Peyer's patch (tissue), 4 donors: ENCODE results near the gene OBSCN. TPM values are rescaled to one million over a fixed set of nuclear protein-coding genes. Genes with fewer than 3 reads are reported as not detected.

Experiments used
- DNase-seq, 3 donors: peaks; one replicate each; pipeline ENCODE4 v3.0.0-alpha.2; 2017 to 2019
- H3K27ac ChIP-seq, 4 donors: fragments of 200-600 bp; sonication (generic); one replicate each; pipeline ENCODE4 v1.5.1; 2016 to 2019
- H3K27me3 ChIP-seq, 2 donors: fragments of 200-600 bp; sonication (generic); one replicate each; pipeline ENCODE4 v1.5.1; 2019
- H3K36me3 ChIP-seq, 3 donors: fragments of 200-600 bp; sonication (generic); one replicate each; pipeline ENCODE4 v1.5.1; 2016 to 2019
- H3K4me1 ChIP-seq, 4 donors: fragments of 200-600 bp; sonication (generic); one replicate each; pipeline ENCODE4 v1.5.1; 2016 to 2019
- H3K4me3 ChIP-seq, 4 donors: fragments of 200-600 bp; sonication (generic); 1 replicate in 3 of 4; 2 replicates in 1 of 4; pipeline ENCODE4 v1.5.1; 2016 to 2019; ENCODE audit warnings: mild to moderate bottlenecking in 1 of 4
- H3K9me3 ChIP-seq, 4 donors: fragments of 200-600 bp; sonication (generic); one replicate each; pipeline ENCODE4 v1.5.1; 2016 to 2019; ENCODE audit warnings: mild to moderate bottlenecking in 1 of 4
- POLR2A ChIP-seq, 2 donors: fragments of 450-650 bp; IDR thresholded peaks; one replicate each; pipeline ENCODE4 v1.5.1; 2017; ENCODE audit warnings: antibody characterized with exemption in 2 of 2, mild to moderate bottlenecking in 2 of 2, moderate library complexity in 2 of 2
- total RNA-seq, 4 donors: library from RNA; depleted of rRNA; stranded (reverse); fragments of >200 nt; gene quantifications; one replicate each; pipeline ENCODE4 v1.1.0, GENCODE V29; 2016
- TF ChIP-seq, protein P1 (sequence below), 6 experiments: fragments of 450-650 bp in 4 of 6; fragments of 200-600 bp in 2 of 6; sonication (generic) in 1 of 6; IDR thresholded peaks; one replicate each; pipeline ENCODE4 v1.5.1; 2017 to 2019; ENCODE audit warnings: antibody characterized with exemption in 6 of 6, mild to moderate bottlenecking in 3 of 6, moderate library complexity in 1 of 6

Gene OBSCN
- total RNA-seq, 4 donors from 2014 or later, result 5.8 to 136 (median 34.4) TPM

DNA sequence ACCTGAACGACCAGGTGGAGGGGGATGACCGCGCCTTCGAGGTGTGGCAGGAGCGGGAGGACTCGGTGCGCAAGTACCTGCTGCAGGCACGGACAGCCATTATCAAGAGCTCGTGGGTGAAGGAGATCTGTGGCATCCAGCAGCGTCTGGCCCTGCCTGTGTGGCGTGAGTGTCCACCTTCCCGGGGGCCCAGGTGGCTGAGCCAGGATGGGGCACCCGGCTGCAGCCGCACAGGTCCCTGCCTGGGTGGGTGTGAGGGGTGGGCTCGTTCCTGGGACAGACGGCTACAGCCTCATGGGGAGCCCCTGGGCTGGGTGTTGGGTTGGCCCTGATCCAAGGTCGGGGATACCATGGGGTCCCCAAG, 133.6 kb downstream of the OBSCN start:
- H3K27ac ChIP-seq, result no peak overlapping the region
- no peak overlapping the region for H3K4me3 ChIP-seq
- TF ChIP-seq POLR2A (IDR thresholded peaks at IDR 0.05), result no peak
- TF ChIP-seq, protein P1, sequence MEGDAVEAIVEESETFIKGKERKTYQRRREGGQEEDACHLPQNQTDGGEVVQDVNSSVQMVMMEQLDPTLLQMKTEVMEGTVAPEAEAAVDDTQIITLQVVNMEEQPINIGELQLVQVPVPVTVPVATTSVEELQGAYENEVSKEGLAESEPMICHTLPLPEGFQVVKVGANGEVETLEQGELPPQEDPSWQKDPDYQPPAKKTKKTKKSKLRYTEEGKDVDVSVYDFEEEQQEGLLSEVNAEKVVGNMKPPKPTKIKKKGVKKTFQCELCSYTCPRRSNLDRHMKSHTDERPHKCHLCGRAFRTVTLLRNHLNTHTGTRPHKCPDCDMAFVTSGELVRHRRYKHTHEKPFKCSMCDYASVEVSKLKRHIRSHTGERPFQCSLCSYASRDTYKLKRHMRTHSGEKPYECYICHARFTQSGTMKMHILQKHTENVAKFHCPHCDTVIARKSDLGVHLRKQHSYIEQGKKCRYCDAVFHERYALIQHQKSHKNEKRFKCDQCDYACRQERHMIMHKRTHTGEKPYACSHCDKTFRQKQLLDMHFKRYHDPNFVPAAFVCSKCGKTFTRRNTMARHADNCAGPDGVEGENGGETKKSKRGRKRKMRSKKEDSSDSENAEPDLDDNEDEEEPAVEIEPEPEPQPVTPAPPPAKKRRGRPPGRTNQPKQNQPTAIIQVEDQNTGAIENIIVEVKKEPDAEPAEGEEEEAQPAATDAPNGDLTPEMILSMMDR (IDR thresholded peaks at IDR 0.05), result no peak
- no peaks in the 10 kb centered on the region for H3K4me1 ChIP-seq
- peaks cover 0 to 6% (median 0%) of the 10 kb centered on the region in 4 donors for H3K9me3 ChIP-seq
- no peaks in the 10 kb centered on the region for H3K36me3 ChIP-seq
- DNase-seq, result peak in 1 of 3 donors; percentile 33
- no peaks in the 10 kb centered on the region for H3K27me3 ChIP-seq

DNA sequence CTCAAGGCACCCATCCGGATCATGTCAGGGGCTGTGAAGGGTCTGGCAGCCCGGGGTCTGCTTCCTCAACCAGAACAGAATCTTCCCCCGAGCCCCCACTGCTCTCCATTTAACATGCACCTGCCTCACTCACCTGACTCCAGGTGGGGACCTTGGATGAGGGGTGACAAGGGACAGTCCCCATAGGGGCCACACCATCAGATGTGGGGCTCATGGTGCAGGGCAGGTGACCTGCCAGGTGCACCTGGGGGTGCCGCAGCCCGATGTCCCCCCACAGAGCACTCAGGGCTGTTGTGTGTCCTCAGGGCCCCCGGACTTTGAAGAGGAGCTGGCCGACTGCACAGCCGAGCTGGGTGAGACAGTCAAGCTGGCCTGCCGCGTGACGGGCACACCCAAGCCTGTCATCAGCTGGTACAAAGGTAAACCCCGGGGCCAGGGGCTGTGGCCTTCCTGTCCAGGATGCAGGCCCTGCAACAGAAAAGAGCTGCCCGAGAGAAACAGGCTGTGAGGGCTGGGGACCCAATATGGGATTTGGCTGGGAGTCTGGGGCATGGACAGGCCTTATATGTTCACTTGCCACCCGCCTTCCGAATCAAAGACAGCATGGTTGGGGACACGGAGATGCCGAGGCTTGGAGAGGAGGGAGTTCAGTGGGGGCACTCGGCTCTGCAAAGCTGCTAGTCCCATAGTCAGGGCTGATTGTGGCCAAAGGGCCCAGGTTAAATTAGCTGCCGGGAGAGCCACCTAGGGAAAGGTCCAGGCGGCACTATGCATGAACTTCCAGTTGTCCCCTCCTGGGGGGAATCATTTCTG, 134.2 kb downstream of the OBSCN start:
- no peak for TF ChIP-seq POLR2A (IDR thresholded peaks at IDR 0.05)
- TF ChIP-seq, protein P1 (IDR thresholded peaks at IDR 0.05), result no peak
- DNase-seq, result peak in 2 of 3 donors; percentile 43

GRCh38 chr1:228342627-228343190, 134.9 kb downstream of the OBSCN start:
- no peaks in the 10 kb centered on the region for H3K36me3 ChIP-seq
- DNase-seq, result peak in 1 of 3 donors; percentile 23
- no peaks in the 10 kb centered on the region for H3K4me1 ChIP-seq
- TF ChIP-seq POLR2A (IDR thresholded peaks at IDR 0.05), result no peak
- TF ChIP-seq, protein P1 (IDR thresholded peaks at IDR 0.05), result no peak
- no peaks in the 10 kb centered on the region for H3K27me3 ChIP-seq
- no peak overlapping the region for H3K4me3 ChIP-seq
- H3K9me3 ChIP-seq, result peaks cover 0 to 6% (median 0%) of the 10 kb centered on the region in 4 donors
- no peak overlapping the region for H3K27ac ChIP-seq

More for the DNA sequence above, 134.2 kb downstream of the OBSCN start:
- H3K9me3 ChIP-seq, result peaks cover 0 to 6% (median 0%) of the 10 kb centered on the region in 4 donors
- no peaks in the 10 kb centered on the region for H3K36me3 ChIP-seq
- no peak overlapping the region for H3K27ac ChIP-seq
- H3K4me1 ChIP-seq, result no peaks in the 10 kb centered on the region
- no peaks in the 10 kb centered on the region for H3K27me3 ChIP-seq
- H3K4me3 ChIP-seq, result no peak overlapping the region

GRCh38 chr1:228343191-228343661, 135.4 kb downstream of the OBSCN start:
- H3K36me3 ChIP-seq, result no peaks in the 10 kb centered on the region
- no peak overlapping the region for H3K27ac ChIP-seq
- TF ChIP-seq, protein P1 (IDR thresholded peaks at IDR 0.05), result no peak
- no peak for TF ChIP-seq POLR2A (IDR thresholded peaks at IDR 0.05)
- H3K27me3 ChIP-seq, result no peaks in the 10 kb centered on the region
- H3K4me1 ChIP-seq, result no peaks in the 10 kb centered on the region
- H3K4me3 ChIP-seq, result no peak overlapping the region
- DNase-seq, result peak in 1 of 3 donors; percentile 33
- peaks cover 0 to 6% (median 0%) of the 10 kb centered on the region in 4 donors for H3K9me3 ChIP-seq

DNA sequence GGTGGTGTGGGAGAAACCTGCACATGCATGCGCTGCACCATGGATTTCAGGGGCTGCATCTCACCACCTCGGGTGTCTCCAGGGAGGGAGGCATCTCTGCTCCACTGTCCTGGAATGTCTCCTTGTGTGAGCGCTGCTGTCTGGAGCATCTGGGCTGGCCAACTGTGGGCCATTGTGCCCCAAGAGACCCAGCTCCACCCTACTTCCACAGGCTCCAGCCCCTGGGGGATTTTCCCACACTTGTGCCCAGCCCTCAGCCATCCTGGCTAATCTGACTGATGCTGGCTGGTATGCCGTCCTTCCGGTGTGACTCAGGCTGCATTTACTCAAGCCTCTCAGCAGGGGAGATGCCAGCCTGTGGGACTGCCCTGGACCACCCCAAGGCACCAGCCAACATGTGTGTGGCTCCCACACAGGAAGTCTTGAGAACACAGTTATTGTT, 136.8 kb downstream of the OBSCN start:
- H3K4me1 ChIP-seq, result no peaks in the 10 kb centered on the region
- TF ChIP-seq POLR2A (IDR thresholded peaks at IDR 0.05), result no peak
- TF ChIP-seq, protein P1 (IDR thresholded peaks at IDR 0.05), result no peak
- DNase-seq, result peak in 2 of 3 donors; percentile 19 to 26
- H3K27me3 ChIP-seq, result no peaks in the 10 kb centered on the region
- no peak overlapping the region for H3K4me3 ChIP-seq
- H3K9me3 ChIP-seq, result peaks cover 0 to 6% (median 0%) of the 10 kb centered on the region in 4 donors
- no peak overlapping the region for H3K27ac ChIP-seq
- no peaks in the 10 kb centered on the region for H3K36me3 ChIP-seq
